IgD-negative memory B cell (primary cell): ENCODE measurements around the gene KIF20A. TPM values are rescaled to one million over a fixed set of nuclear protein-coding genes. Genes with fewer than 3 reads are reported as not detected.
"Not testable (repeated sequence)": the region's sequence is repeated elsewhere in the genome, so short reads cannot be mapped to it uniquely, and the experiment has no call there.

Experiments
- H3K27ac Mint-ChIP-seq, 3 donors: one replicate each; pipeline ENCODE4 v1.8.0; 2020 to 2022; ENCODE audit warnings: mild to moderate bottlenecking in 3 of 3, mixed read lengths in 3 of 3, moderate library complexity in 1 of 3
- H3K27me3 Mint-ChIP-seq: one replicate; pipeline ENCODE4 v1.8.0; 2021; ENCODE audit warnings: mixed read lengths
- H3K36me3 Mint-ChIP-seq: one replicate; pipeline ENCODE4 v1.8.0; 2020; ENCODE audit warnings: mild to moderate bottlenecking, mixed read lengths
- H3K4me1 Mint-ChIP-seq, 3 donors: one replicate each; pipeline ENCODE4 v1.8.0; 2020 to 2022; ENCODE audit warnings: mixed read lengths in 3 of 3, mild to moderate bottlenecking in 1 of 3
- H3K4me3 Mint-ChIP-seq, 4 donors: one replicate each; pipeline ENCODE4 v1.8.0; 2020 to 2022; ENCODE audit warnings: mild to moderate bottlenecking in 4 of 4, mixed read lengths in 4 of 4, moderate library complexity in 3 of 4
- H3K9me3 Mint-ChIP-seq, 3 donors: one replicate each; pipeline ENCODE4 v1.8.0; 2020 to 2021; ENCODE audit warnings: mixed read lengths in 3 of 3, mild to moderate bottlenecking in 1 of 3
- polyA plus RNA-seq: library from polyadenylated mRNA; unstranded; fragments of 300-500 nt; fragmentation: Illumina TruSeq; gene quantifications from one replicate; pipeline ENCODE4 v1.2.3, GENCODE V29; 2021

KIF20A gene
- polyA plus RNA-seq, 1 donor from 2014 or later: not detected

- H3K27ac Mint-ChIP-seq: no peak overlapping the region
Measured at GRCh38 chr5:138169124-138169523, 9.8 kb upstream of the KIF20A start.

GRCh38 chr5:138170299-138170698 is 8.6 kb upstream of the KIF20A start:
- Mint-ChIP-seq H3K36me3 (peaks cover 7% of the 10 kb centered on the region), H3K9me3 (no peaks in the 10 kb centered on the region), H3K27ac (no peak overlapping the region), H3K4me1 (peaks cover 0 to 1% (median 0%) of the 10 kb centered on the region in 3 donors), H3K27me3 (no peaks in the 10 kb centered on the region), H3K4me3 (no peak overlapping the region)

More at GRCh38 chr5:138169124-138169523, 9.8 kb upstream of the KIF20A start:
- Mint-ChIP-seq H3K9me3 (no peaks in the 10 kb centered on the region), H3K27me3 (no peaks in the 10 kb centered on the region), H3K4me3 (no peak overlapping the region), H3K36me3 (peaks cover 7% of the 10 kb centered on the region), H3K4me1 (peaks cover 0 to 1% (median 0%) of the 10 kb centered on the region in 3 donors)

DNA sequence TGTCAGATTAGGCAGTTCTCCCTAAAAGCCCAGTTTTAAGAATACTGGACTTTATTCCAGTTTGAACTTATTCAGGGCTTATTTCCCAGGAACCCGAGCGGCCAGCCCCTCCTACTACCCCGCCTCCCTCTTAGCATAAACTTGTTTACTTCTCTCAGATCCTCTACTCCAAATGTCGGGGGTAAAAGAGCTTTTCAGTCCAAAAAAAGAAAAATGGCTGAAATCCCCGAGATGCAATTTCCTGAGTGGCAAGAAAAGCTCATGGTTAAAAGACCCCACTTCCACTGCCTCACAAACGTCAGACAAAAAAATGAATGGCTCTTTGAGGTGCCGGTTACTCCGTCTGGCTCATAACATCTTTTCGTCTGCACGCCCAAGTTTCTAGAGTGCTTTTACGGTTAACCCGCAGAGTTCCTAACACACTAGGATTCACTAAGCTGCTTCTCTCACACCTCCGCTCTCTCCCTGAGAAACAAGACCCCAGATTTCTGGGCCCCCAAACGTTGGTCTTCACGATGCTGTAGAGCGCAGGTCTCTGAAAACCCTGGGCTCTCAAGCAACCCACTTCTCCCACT is 884 bp upstream of the KIF20A start:
- Mint-ChIP-seq H3K27me3 (no peaks in the 10 kb centered on the region), H3K4me3 (no peak overlapping the region), H3K4me1 (peaks cover 0 to 10% (median 9%) of the 10 kb centered on the region in 3 donors), H3K27ac (no peak overlapping the region), H3K36me3 (no peaks in the 10 kb centered on the region), H3K9me3 (no peaks in the 10 kb centered on the region)

GRCh38 chr5:138179277-138179857 is 455 bp downstream of the KIF20A start:
- Mint-ChIP-seq H3K27me3 (no peaks in the 10 kb centered on the region), H3K4me1 (peaks cover 0 to 10% (median 8%) of the 10 kb centered on the region in 3 donors), H3K36me3 (no peaks in the 10 kb centered on the region), H3K27ac (no peak overlapping the region), H3K9me3 (no peaks in the 10 kb centered on the region), H3K4me3 (peak overlapping the region in 3 of 4 donors; percentile 38 to 64 (median 54))

GRCh38 chr5:138180183-138180782 is 1.4 kb downstream of the KIF20A start:
- Mint-ChIP-seq H3K27me3 (no peaks in the 10 kb centered on the region), H3K27ac (peak overlapping the region in 2 of 3 donors; percentile 12 to 65), H3K4me3 (peak overlapping the region in 2 of 4 donors; percentile 38 to 64), H3K9me3 (no peaks in the 10 kb centered on the region), H3K36me3 (no peaks in the 10 kb centered on the region), H3K4me1 (peaks cover 0 to 10% (median 8%) of the 10 kb centered on the region in 3 donors)

DNA sequence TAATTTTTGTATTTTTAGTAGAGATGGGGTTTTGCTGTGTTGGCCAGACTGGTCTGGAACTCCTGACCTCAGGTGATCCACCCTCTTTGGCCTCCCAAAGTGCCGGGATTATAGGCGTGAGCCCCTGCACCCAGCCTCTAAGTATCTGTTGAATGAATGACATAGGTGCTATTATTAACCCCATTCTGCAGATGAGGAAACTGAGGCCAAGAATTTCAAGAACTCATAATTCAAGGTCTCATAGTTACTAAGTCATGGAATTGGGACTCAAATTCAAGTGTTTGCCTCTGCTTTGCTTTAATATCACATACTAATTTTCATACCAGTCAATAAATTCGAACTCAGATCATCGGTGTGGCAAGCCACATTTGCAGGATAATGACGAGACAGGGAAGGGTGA is 1.9 kb downstream of the KIF20A start:
- no peaks in the 10 kb centered on the region for H3K27me3 Mint-ChIP-seq

GRCh38 chr5:138182808-138183207 is 3.9 kb downstream of the KIF20A start:
- Mint-ChIP-seq H3K9me3 (no peaks in the 10 kb centered on the region), H3K36me3 (no peaks in the 10 kb centered on the region), H3K27me3 (no peaks in the 10 kb centered on the region), H3K4me1 (peaks cover 0 to 5% (median 3%) of the 10 kb centered on the region in 3 donors), H3K4me3 (no peak overlapping the region), H3K27ac (no peak overlapping the region)

More for the DNA sequence above, 1.9 kb downstream of the KIF20A start:
- H3K9me3 Mint-ChIP-seq: no peaks in the 10 kb centered on the region
- peak overlapping the region in 1 of 4 donors; percentile 13 for H3K4me3 Mint-ChIP-seq
- H3K4me1 Mint-ChIP-seq: peaks cover 0 to 10% (median 7%) of the 10 kb centered on the region in 3 donors
- H3K27ac Mint-ChIP-seq: no peak overlapping the region
- no peaks in the 10 kb centered on the region for H3K36me3 Mint-ChIP-seq

- Mint-ChIP-seq H3K27me3 (no peaks in the 10 kb centered on the region), H3K27ac (no peak overlapping the region), H3K4me3 (no peak overlapping the region), H3K4me1 (no peaks in the 10 kb centered on the region), H3K36me3 (no peaks in the 10 kb centered on the region), H3K9me3 (no peaks in the 10 kb centered on the region)
Measured at GRCh38 chr5:138186002-138186447, 7.1 kb downstream of the KIF20A start.

DNA sequence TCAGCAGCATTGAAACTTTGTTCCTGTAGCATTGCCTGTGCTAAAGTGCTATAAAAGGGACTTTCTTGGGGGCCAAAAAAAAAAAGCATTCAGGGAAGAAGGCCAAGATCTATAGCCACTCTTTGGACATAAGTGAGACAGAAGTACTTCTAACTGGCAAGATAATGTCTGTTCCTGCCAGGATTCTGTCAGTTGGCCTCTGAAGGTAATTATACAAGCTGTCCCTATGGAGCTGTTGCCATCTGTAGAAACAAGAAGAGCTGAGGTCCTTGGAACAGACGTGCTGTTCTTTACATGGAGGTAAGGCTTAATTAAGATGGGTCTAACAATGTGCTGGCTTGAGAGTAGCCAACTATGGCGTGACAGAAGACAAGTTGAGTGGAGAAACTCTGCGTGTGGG is 9.7 kb downstream of the KIF20A start:
- H3K27ac Mint-ChIP-seq: no peak overlapping the region
- no peaks in the 10 kb centered on the region for H3K36me3 Mint-ChIP-seq

DNA sequence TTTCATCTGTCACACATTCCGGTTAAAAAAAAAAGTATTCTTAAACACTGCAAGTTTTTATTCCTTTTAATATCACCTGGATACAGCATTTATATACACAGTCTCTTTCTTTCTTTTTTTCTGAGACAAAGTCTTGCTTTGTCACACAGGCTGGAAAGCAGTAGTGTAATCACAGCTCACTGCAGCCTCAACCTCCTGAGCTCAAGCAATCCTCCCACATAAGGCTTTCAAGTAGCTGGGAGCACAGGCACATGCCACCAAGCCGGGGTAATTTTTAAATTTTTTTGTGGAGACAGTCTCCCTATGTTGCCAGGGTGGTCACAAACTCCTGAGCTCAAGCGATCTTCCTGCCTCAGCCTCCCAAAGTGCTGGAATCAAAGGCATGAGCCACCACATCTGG is 13.9 kb downstream of the KIF20A start:
- no peak overlapping the region for H3K4me3 Mint-ChIP-seq
- peaks cover 2% of the 10 kb centered on the region for H3K36me3 Mint-ChIP-seq
- no peaks in the 10 kb centered on the region for H3K9me3 Mint-ChIP-seq
- H3K27ac Mint-ChIP-seq: no peak overlapping the region
- H3K27me3 Mint-ChIP-seq: no peaks in the 10 kb centered on the region
- H3K4me1 Mint-ChIP-seq: peaks cover 0 to 2% (median 0%) of the 10 kb centered on the region in 3 donors

More for the DNA sequence above, 9.7 kb downstream of the KIF20A start:
- Mint-ChIP-seq H3K4me1 (no peaks in the 10 kb centered on the region), H3K27me3 (no peaks in the 10 kb centered on the region), H3K4me3 (no peak overlapping the region), H3K9me3 (no peaks in the 10 kb centered on the region)

DNA sequence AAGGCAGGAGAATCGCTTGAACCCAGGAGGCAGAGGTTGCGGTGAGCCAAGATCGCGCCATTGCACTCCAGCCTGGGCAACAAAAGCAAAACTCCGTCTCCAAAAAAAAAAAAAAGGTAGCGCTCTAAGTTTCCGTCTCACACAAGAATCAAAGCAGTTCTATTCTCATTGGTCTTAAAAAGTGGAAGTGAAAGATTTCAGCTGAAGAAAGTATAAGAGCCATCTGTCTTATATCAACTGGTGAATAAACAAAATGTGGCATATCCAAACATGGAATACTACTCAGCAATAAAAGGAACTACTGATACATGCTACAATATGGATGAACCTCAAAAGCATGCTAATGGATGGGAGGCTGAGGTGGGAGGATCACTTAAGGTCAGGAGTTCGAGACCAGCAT is 14.9 kb downstream of the KIF20A start:
- H3K27ac Mint-ChIP-seq: peak overlapping the region in 1 of 3 donors; percentile 32
- H3K36me3 Mint-ChIP-seq, H3K27me3 Mint-ChIP-seq, H3K4me3 Mint-ChIP-seq, H3K9me3 Mint-ChIP-seq, H3K4me1 Mint-ChIP-seq: not testable (repeated sequence)

- Mint-ChIP-seq H3K4me1 (peaks cover 16 to 19% (median 18%) of the 10 kb centered on the region in 3 donors), H3K4me3 (peak overlapping the region; percentile 38 to 80 (median 56)), H3K27me3 (no peaks in the 10 kb centered on the region), H3K36me3 (no peaks in the 10 kb centered on the region), H3K9me3 (no peaks in the 10 kb centered on the region), H3K27ac (no peak overlapping the region)
Measured at GRCh38 chr5:138210985-138211384, 32.1 kb downstream of the KIF20A start.

DNA sequence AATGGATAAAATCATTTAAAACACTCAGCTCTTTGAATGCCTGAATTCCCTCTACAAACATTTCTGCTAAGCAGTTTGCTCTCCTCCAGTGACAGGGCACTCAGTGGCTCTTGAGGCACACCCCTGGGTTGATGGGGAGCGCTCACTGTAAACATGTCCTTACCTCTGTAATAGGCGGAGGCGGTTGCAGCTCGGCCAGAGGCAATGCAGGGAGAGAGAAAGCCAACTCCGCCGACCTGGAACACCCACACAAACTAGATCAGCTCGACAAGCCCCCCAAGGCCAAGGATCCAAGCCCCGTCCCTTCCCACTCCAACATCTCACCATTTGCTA is 33.9 kb downstream of the KIF20A start:
- peak overlapping the region; percentile 79 to 98 (median 96) for H3K27ac Mint-ChIP-seq
- no peaks in the 10 kb centered on the region for H3K36me3 Mint-ChIP-seq
- peak overlapping the region; percentile 96 to 99 (median 98) for H3K4me3 Mint-ChIP-seq
- H3K27me3 Mint-ChIP-seq: no peaks in the 10 kb centered on the region
- peaks cover 16 to 19% (median 18%) of the 10 kb centered on the region in 3 donors for H3K4me1 Mint-ChIP-seq
- no peaks in the 10 kb centered on the region for H3K9me3 Mint-ChIP-seq

GRCh38 chr5:138213161-138214029 is 34.5 kb downstream of the KIF20A start, which contains the start of gene CDC23:
Gene CDC23 (minus strand): TSS chr5:138213323. CDS start chr5:138213312, 11 bp downstream.
- Mint-ChIP-seq H3K4me1 (peaks cover 15 to 18% (median 16%) of the 10 kb centered on the region in 3 donors), H3K36me3 (no peaks in the 10 kb centered on the region), H3K27ac (peak within 1 kb of the TSS; percentile 79 to 98 (median 96)), H3K4me3 (peak within 1 kb of the TSS; percentile 96 to 99 (median 98)), H3K27me3 (peaks cover 2% of the 10 kb centered on the region), H3K9me3 (no peaks in the 10 kb centered on the region)

- Mint-ChIP-seq H3K27ac (no peak overlapping the region), H3K36me3 (no peaks in the 10 kb centered on the region), H3K9me3 (peaks cover 0 to 3% (median 0%) of the 10 kb centered on the region in 3 donors), H3K27me3 (peaks cover 9% of the 10 kb centered on the region), H3K4me1 (peaks cover 8 to 12% (median 11%) of the 10 kb centered on the region in 3 donors), H3K4me3 (no peak overlapping the region)
Measured at GRCh38 chr5:138216799-138217198, 37.9 kb downstream of the KIF20A start.
